Upper lobe of left lung (tissue), 4 donors: ENCODE results near the gene WFDC6.

ENCODE experiments used
- CTCF ChIP-seq, 6 experiments: fragments of 450-650 bp in 4 of 6; fragments of 200-600 bp in 2 of 6; sonication (generic) in 2 of 6; IDR thresholded peaks; one replicate each; pipeline ENCODE4 v1.5.1; 2016 to 2019; ENCODE audit warnings: antibody characterized with exemption in 6 of 6
- EP300 ChIP-seq, 4 donors: sonication (generic); formaldehyde crosslinking; IDR thresholded peaks; one replicate each; pipeline ENCODE4 v1.5.1; 2017; ENCODE audit warnings: antibody characterized with exemption in 4 of 4, control low read depth in 2 of 4
- POLR2A ChIP-seq, 4 donors: fragments of 450-650 bp; IDR thresholded peaks; one replicate each; pipeline ENCODE4 v1.5.1; 2016 to 2017; ENCODE audit warnings: antibody characterized with exemption in 4 of 4, mild to moderate bottlenecking in 2 of 4
- POLR2AphosphoS5 ChIP-seq, 2 donors: sonication (generic); formaldehyde crosslinking; IDR thresholded peaks; one replicate each; pipeline ENCODE4 v1.5.1; 2017; ENCODE audit warnings: antibody characterized with exemption in 2 of 2

- no peak for TF ChIP-seq CTCF (IDR thresholded peaks at IDR 0.05)
- TF ChIP-seq POLR2AphosphoS5 (IDR thresholded peaks at IDR 0.05) = no peak
- TF ChIP-seq POLR2A (IDR thresholded peaks at IDR 0.05) = no peak
- TF ChIP-seq EP300 (IDR thresholded peaks at IDR 0.05) = no peak
These were observed 31.0 kb downstream of the WFDC6 start for GRCh38 chr20:45508068-45508886.
